Measurements from ENCODE around the gene TFB2M. TPM values are rescaled to one million over a fixed set of nuclear protein-coding genes. Genes with fewer than 3 reads are reported as not detected.

Gene TFB2M
- total RNA-seq, 2 donors from 2014 or later: 5.9 to 6.5 TPM

DNA sequence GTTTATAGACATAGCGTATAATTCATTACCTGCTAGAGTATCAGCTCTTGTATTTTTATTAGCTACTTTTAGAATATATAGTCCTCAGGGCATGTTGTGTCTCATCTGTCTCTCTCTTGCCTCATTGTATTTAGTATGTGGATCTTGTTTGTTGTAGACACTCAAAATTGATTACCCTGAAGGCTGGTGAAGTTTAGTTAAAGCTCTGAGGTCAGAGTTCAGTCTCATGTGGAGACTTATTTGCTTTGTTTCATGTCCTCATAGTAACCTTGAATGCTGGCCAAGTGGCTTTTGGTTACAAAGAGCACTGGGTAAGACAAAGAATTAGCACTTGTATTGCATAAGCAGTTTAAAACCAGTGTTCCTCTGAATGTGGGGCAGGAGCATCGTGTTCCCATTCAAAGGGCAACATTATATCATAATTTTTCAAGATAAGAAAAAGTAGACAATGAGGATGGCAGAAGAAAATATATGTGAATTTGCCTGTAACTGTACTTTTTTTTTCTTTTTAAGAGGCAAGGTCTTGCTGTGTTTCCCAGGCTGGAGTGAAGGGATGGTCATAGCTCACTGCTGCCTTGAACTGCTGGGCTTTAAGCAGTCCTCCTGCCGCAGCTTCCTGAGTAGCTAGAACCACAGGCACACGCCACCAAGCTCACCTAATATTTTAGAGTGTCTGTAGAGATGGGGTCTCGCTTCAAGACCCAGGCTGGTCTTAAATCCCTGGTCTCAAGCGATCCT is 17.6 kb upstream of the TFB2M start:
- TF ChIP-seq, protein P1, sequence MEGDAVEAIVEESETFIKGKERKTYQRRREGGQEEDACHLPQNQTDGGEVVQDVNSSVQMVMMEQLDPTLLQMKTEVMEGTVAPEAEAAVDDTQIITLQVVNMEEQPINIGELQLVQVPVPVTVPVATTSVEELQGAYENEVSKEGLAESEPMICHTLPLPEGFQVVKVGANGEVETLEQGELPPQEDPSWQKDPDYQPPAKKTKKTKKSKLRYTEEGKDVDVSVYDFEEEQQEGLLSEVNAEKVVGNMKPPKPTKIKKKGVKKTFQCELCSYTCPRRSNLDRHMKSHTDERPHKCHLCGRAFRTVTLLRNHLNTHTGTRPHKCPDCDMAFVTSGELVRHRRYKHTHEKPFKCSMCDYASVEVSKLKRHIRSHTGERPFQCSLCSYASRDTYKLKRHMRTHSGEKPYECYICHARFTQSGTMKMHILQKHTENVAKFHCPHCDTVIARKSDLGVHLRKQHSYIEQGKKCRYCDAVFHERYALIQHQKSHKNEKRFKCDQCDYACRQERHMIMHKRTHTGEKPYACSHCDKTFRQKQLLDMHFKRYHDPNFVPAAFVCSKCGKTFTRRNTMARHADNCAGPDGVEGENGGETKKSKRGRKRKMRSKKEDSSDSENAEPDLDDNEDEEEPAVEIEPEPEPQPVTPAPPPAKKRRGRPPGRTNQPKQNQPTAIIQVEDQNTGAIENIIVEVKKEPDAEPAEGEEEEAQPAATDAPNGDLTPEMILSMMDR (IDR thresholded peaks at IDR 0.05): no peak
- Histone ChIP-seq H3K36me3 (no peaks in the 10 kb centered on the region), H3K27ac (no peak overlapping the region), H3K27me3 (replicated peaks; ENCODE audit: insufficient read depth) (no peaks in the 10 kb centered on the region), H3K4me3 (no peak overlapping the region), H3K9me3 (no peaks in the 10 kb centered on the region), H3K4me1 (ENCODE audit: control insufficient read depth in 1 of 2, low read depth in 2 of 2) (peaks cover 27 to 54% of the 10 kb centered on the region in 2 donors)
- no peak for ATAC-seq (ENCODE audit: insufficient number of reproducible peaks, low FRiP score, low read depth)
- DNase-seq (ENCODE audit: low spot score): no peak

DNA sequence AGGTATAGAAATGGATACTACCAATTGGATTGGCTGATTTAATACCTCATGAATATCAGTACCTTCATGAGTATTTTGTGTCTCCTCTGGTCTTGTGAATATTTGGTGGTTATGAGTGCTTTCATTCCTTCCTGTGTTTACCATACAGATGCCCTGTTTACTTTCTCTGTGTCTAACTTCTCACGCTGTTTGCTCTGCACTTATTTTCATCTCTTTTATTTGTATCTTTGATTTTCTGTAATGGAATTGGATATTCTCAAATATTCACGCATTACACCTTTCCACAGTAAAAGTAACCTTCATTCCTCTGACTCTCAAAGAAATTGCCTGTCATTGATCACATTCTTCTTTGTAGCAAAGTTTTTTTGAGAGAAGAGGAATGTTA is 17.0 kb upstream of the TFB2M start:
- TF ChIP-seq, protein P1 (IDR thresholded peaks at IDR 0.05): no peak
- no peak overlapping the region for H3K4me3 ChIP-seq
- H3K9me3 ChIP-seq: no peaks in the 10 kb centered on the region
- no peak overlapping the region for H3K27ac ChIP-seq
- peaks cover 23 to 55% of the 10 kb centered on the region in 2 donors for H3K4me1 ChIP-seq (ENCODE audit: control insufficient read depth in 1 of 2, low read depth in 2 of 2)
- no peak for ATAC-seq (ENCODE audit: insufficient number of reproducible peaks, low FRiP score, low read depth)
- no peaks in the 10 kb centered on the region for H3K27me3 ChIP-seq (replicated peaks; ENCODE audit: insufficient read depth)
- DNase-seq (ENCODE audit: low spot score): no peak
- no peaks in the 10 kb centered on the region for H3K36me3 ChIP-seq

DNA sequence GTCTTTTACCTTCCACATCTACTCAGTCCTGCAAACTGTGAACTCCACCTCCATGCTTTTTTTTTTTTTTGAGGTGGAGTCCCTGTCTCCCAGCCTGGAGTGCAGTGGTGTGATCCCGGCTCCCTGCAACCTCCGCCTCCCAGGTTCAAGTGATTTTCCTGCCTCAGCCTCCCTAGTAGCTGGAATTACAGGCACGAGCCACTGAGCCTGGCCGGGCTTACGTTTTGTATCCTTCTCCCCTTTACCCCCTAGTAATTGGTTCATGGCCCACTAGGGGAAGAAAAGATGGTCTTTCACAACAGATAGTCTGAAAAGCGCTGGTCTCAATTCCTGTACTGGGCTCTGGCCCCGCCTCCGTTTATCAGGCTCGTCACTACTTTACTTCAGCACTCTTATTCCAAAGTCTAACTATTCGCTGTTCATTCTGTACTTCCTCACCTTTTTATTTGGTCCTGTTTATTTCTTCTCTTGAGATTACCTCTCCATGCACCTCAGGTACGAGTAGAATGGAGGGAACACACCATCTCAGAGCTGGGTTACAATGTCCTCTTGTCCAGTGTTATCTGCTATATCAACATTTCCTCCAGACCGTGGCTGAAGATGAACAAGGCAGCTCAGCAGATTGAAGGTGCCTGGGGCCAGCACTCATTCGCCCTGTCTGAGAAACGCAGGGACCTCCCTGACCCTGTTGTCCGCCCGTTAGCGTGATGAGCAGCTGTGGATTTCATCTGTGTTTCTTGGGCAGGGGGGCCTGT is 16.4 kb upstream of the TFB2M start:
- ATAC-seq (ENCODE audit: insufficient number of reproducible peaks, low FRiP score, low read depth): no peak
- Histone ChIP-seq H3K27me3 (replicated peaks; ENCODE audit: insufficient read depth) (no peaks in the 10 kb centered on the region), H3K27ac (no peak overlapping the region), H3K4me1 (ENCODE audit: control insufficient read depth in 1 of 2, low read depth in 2 of 2) (peaks cover 23 to 51% of the 10 kb centered on the region in 2 donors), H3K36me3 (no peaks in the 10 kb centered on the region), H3K9me3 (no peaks in the 10 kb centered on the region), H3K4me3 (no peak overlapping the region)
- DNase-seq (ENCODE audit: low spot score): no peak
- TF ChIP-seq, protein P1 (IDR thresholded peaks at IDR 0.05): no peak

DNA sequence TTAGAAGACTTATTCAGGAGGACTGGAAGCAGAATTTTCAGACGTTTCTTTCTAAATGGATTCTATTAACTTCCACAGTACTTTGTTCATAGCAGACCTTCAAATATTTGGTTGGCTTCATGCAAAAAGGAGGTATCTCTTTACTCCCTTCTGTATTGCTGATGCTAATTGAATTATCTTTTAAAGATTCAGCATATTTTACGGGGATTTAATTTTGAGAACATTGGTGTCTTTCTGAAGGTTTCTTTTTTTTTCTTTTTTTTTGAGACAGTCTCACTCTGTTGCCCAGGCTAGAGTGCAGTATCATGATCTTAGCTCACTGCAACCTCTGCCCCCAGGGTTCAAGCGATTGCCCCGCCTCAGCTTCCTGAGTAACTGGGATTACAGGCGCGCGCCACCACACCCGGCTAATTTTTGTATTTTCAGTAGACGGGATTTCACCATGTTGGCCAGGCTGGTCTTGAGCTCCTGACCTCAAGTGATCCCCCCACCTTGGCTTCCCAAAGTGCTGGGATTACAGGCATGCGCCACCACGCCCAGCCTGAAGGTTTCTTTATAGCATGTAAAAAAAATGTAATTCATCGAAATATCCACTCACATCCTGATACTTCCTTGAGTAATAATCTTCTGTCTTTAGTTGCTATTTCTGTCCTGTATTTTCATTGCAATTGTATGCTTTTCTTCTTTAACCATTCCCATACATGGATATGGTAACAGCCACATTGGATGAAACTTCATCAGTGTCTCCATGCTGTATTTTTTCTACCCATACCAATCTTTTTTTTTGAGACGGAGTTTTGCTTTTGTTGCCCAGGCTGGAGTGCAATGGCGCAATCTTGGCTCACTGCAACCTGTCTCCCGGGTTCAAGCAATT is 14.7 kb upstream of the TFB2M start:
- Histone ChIP-seq H3K4me1 (ENCODE audit: control insufficient read depth in 1 of 2, low read depth in 2 of 2) (peaks cover 17 to 46% of the 10 kb centered on the region in 2 donors), H3K36me3 (no peaks in the 10 kb centered on the region), H3K9me3 (no peaks in the 10 kb centered on the region), H3K27me3 (replicated peaks; ENCODE audit: insufficient read depth) (no peaks in the 10 kb centered on the region), H3K4me3 (no peak overlapping the region), H3K27ac (no peak overlapping the region)
- ATAC-seq (ENCODE audit: insufficient number of reproducible peaks, low FRiP score, low read depth) (no peak), DNase-seq (ENCODE audit: low spot score) (no peak)
- TF ChIP-seq, protein P1 (IDR thresholded peaks at IDR 0.05): no peak

DNA sequence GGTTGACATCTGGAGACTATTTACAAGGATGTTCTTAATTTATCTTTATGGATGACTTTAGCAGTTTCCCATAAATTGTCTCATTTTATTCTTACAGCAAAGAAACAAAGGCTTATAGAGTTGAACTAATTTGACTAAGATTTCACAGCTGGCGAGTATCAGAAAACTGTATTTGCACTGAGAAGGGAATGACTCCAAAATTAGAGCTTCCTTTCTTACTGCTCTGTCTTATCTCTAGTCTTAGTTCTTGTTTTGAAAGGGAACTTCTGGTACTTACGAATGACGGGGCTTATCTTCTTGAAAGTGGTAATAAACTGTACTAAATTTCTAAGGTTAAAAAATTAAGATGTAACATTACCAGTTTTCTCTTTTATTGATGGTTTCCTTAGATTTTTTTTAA is 13.8 kb upstream of the TFB2M start:
- Histone ChIP-seq H3K36me3 (no peaks in the 10 kb centered on the region), H3K9me3 (no peaks in the 10 kb centered on the region), H3K27ac (peak overlapping the region in 1 of 2 donors; percentile 9), H3K4me3 (no peak overlapping the region), H3K27me3 (replicated peaks; ENCODE audit: insufficient read depth) (no peaks in the 10 kb centered on the region), H3K4me1 (ENCODE audit: control insufficient read depth in 1 of 2, low read depth in 2 of 2) (peaks cover 17 to 41% of the 10 kb centered on the region in 2 donors)
- DNase-seq (ENCODE audit: low spot score) (no peak), ATAC-seq (ENCODE audit: insufficient number of reproducible peaks, low FRiP score, low read depth) (no peak)
- TF ChIP-seq, protein P1 (IDR thresholded peaks at IDR 0.05): no peak

Data from thoracic aorta (tissue), 2 donors.